Measurements from ENCODE around the gene EPB42.

GRCh38 chr15:43253431-43254403, 32.9 kb upstream of the EPB42 start:
- TF ChIP-seq CTCF (IDR thresholded peaks at IDR 0.05 in 8 of 11, conservative IDR thresholded peaks at IDR 0.05 in 3 of 11) (no peak), POLR2AphosphoS5 (IDR thresholded peaks at IDR 0.05) (peak in 1 of 3 donors; percentile 15), POLR2A (IDR thresholded peaks at IDR 0.05) (no peak)
